HCT116 (cell line): ENCODE measurements around the gene CASP6. TPM values are rescaled to one million over a fixed set of nuclear protein-coding genes. Genes with fewer than 3 reads are reported as not detected.

Source experiments
- ATAC-seq: fragments of 200-7000 bp; cut with Tn5 transposase; 2 replicates; pipeline ENCODE4 v1.9.1; 2020; ENCODE audit warnings: mild to moderate bottlenecking, moderate library complexity
- BruUV-seq: library from RNA; stranded (reverse); fragments of 400-500 nt; replicated peaks from 2 replicates; lab custom pipeline; 2021; lab: Mats Ljungman, UMichigan
- CTCF ChIA-PET: fragments of 300-600 bp; sonication (Branson Sonifier 250); formaldehyde crosslinking; loops from one replicate; lab custom pipeline; 2021; ENCODE audit warnings: antibody characterized with exemption; lab: Charles Lee
- POLR2A ChIA-PET: fragments of 300-600, 350-600 bp; sonication (Branson Sonifier 250); formaldehyde crosslinking; loops from one replicate; lab custom pipeline; 2021; ENCODE audit warnings: antibody characterized with exemption; lab: Charles Lee
- RAD21 ChIA-PET, 2 experiments: fragments of 300-600 bp; sonication (Branson Sonifier 250); formaldehyde crosslinking; loops; one replicate each; lab custom pipeline; 2023; ENCODE audit warnings: low total read pairs in 2 of 2; ENCODE audit not compliant: uncharacterized antibody in 2 of 2, unreplicated experiment in 2 of 2, low non-redundant PET in 1 of 2; lab: Charles Lee
- DNase-seq: peaks from one replicate; pipeline ENCODE4 v3.0.0-alpha.2; 2010; ENCODE audit warnings: low read depth, low spot score
- H2AFZ ChIP-seq: fragments of 200-600 bp; shearing (Covaris generic), sonication (generic); 2 replicates; pipeline ENCODE4 v1.6.1; 2017; ENCODE audit warnings: low read depth, mixed run types, mixed read lengths, antibody characterized with exemption, low read length; ENCODE audit not compliant: poor library complexity, severe bottlenecking
- H3K27ac ChIP-seq: 2 replicates; pipeline ENCODE4 v1.5.1; 2012; ENCODE audit warnings: low read depth, low read length
- H3K27me3 ChIP-seq: fragments of 200-600 bp; sonication (generic); 2 replicates; pipeline ENCODE4 v1.6.1; 2016; ENCODE audit warnings: mixed run types, low read length, mixed read lengths; ENCODE audit not compliant: insufficient read depth
- H3K36me3 ChIP-seq, 2 experiments: fragments of 200-500 bp in 1 of 2; fragments of 200-600 bp in 1 of 2; sonication (Bioruptor generic) in 1 of 2; sonication (generic) in 1 of 2; 2 replicates each; pipeline versions ENCODE4 v1.5.1 to v1.6.1; 2014 to 2016; ENCODE audit warnings: low read length in 2 of 2, inconsistent platforms in 1 of 2, mixed read lengths in 1 of 2, mixed run types in 1 of 2; ENCODE audit not compliant: insufficient read depth in 2 of 2, control insufficient read depth in 1 of 2
- H3K4me1 ChIP-seq, 2 experiments: fragments of 200-600 bp in 1 of 2; sonication (generic) in 1 of 2; 2 replicates each; pipeline versions ENCODE4 v1.5.1 to v1.6.1; 2012 to 2017; ENCODE audit warnings: low read length in 2 of 2, inconsistent platforms in 1 of 2, mild to moderate bottlenecking in 1 of 2, mixed read lengths in 1 of 2, mixed run types in 1 of 2, moderate library complexity in 1 of 2; ENCODE audit not compliant: insufficient read depth in 2 of 2, control insufficient read depth in 1 of 2
- H3K4me2 ChIP-seq: fragments of 200-600 bp; sonication (generic); 2 replicates; pipeline ENCODE4 v1.6.1; 2017; ENCODE audit warnings: mixed run types, low read length, mixed read lengths
- H3K4me3 ChIP-seq, 2 experiments: fragments of 200-600 bp in 1 of 2; sonication (generic) in 1 of 2; replicated peaks in 1 of 2; 2 replicates each; pipeline ENCODE4 v1.5.1; 2011 to 2016; ENCODE audit warnings: low read length in 2 of 2, control low read depth in 1 of 2, low read depth in 1 of 2, mild to moderate bottlenecking in 1 of 2, mixed read lengths in 1 of 2, mixed run types in 1 of 2
- H3K79me2 ChIP-seq: fragments of 200-600 bp; sonication (generic); 2 replicates; pipeline ENCODE4 v1.6.1; 2017; ENCODE audit warnings: mild to moderate bottlenecking, mixed run types, low read length, moderate library complexity, mixed read lengths; ENCODE audit not compliant: insufficient read depth
- H3K9ac ChIP-seq: fragments of 200-600 bp; sonication (generic); 2 replicates; pipeline ENCODE4 v1.6.1; 2016; ENCODE audit warnings: low read length, mixed read lengths
- H3K9me2 ChIP-seq: fragments of 200-600 bp; sonication (generic), shearing (Covaris generic); 2 replicates; pipeline ENCODE4 v1.6.1; 2017; ENCODE audit warnings: mixed run types, mild to moderate bottlenecking, moderate library complexity; ENCODE audit not compliant: insufficient read depth
- H3K9me3 ChIP-seq, 2 experiments: fragments of 200-500 bp in 1 of 2; fragments of 200-600 bp in 1 of 2; sonication (Bioruptor generic) in 1 of 2; sonication (generic) in 1 of 2; 2 replicates each; pipeline ENCODE4 v1.6.1; 2014 to 2017; ENCODE audit warnings: low read length in 2 of 2, mixed read lengths in 2 of 2, inconsistent platforms in 1 of 2, low read depth in 1 of 2, mild to moderate bottlenecking in 1 of 2, mixed run types in 1 of 2, moderate library complexity in 1 of 2; ENCODE audit not compliant: control insufficient read depth in 1 of 2, insufficient read depth in 1 of 2
- H4K20me1 ChIP-seq: fragments of 200-600 bp; sonication (generic), shearing (Covaris generic); 2 replicates; pipeline ENCODE4 v1.6.1; 2017; ENCODE audit warnings: mixed run types, mild to moderate bottlenecking, moderate library complexity; ENCODE audit not compliant: insufficient read depth
- CBX3 ChIP-seq: IDR thresholded peaks from 2 replicates; pipeline ENCODE4 v1.6.1; 2012; ENCODE audit warnings: low read depth
- CEBPB ChIP-seq: IDR thresholded peaks from 2 replicates; pipeline ENCODE4 v1.6.1; 2012; ENCODE audit warnings: low read depth
- EGR1 ChIP-seq: IDR thresholded peaks from 2 replicates; pipeline ENCODE4 v1.6.1; 2012; ENCODE audit warnings: low read depth
- ELF1 ChIP-seq: IDR thresholded peaks from 2 replicates; pipeline ENCODE4 v1.6.1; 2012; ENCODE audit warnings: low read depth, borderline replicate concordance
- EZH2phosphoT487 ChIP-seq: fragments of 200-600 bp; IDR thresholded peaks from 2 replicates; pipeline ENCODE4 v1.6.1; 2018; ENCODE audit warnings: antibody characterized with exemption, borderline replicate concordance
- FOSL1 ChIP-seq: IDR thresholded peaks from 2 replicates; pipeline ENCODE4 v1.6.1; 2012; ENCODE audit warnings: low read depth
- RAD21 ChIP-seq: IDR thresholded peaks from 2 replicates; pipeline ENCODE4 v1.6.1; 2012; ENCODE audit warnings: low read depth, mild to moderate bottlenecking
- SRF ChIP-seq: IDR thresholded peaks from 2 replicates; pipeline ENCODE4 v1.6.1; 2012; ENCODE audit warnings: low read depth
- intact Hi-C: fragments of 100-400 bp; cut with micrococcal nuclease; formaldehyde crosslinking; loops from 2 replicates; pipeline ENCODE4 v1.10.0; 2022
- total RNA-seq: library from RNA; stranded (reverse); gene quantifications from one replicate; pipeline ENCODE4 v1.2.1, GENCODE V29; 2021; ENCODE audit not compliant: unreplicated experiment
- TF ChIP-seq, protein P1 (sequence below): IDR thresholded peaks from 2 replicates; pipeline ENCODE4 v1.6.1; 2012

Gene CASP6
- total RNA-seq, 1 experiment from 2014 or later = 18.1 TPM

DNA sequence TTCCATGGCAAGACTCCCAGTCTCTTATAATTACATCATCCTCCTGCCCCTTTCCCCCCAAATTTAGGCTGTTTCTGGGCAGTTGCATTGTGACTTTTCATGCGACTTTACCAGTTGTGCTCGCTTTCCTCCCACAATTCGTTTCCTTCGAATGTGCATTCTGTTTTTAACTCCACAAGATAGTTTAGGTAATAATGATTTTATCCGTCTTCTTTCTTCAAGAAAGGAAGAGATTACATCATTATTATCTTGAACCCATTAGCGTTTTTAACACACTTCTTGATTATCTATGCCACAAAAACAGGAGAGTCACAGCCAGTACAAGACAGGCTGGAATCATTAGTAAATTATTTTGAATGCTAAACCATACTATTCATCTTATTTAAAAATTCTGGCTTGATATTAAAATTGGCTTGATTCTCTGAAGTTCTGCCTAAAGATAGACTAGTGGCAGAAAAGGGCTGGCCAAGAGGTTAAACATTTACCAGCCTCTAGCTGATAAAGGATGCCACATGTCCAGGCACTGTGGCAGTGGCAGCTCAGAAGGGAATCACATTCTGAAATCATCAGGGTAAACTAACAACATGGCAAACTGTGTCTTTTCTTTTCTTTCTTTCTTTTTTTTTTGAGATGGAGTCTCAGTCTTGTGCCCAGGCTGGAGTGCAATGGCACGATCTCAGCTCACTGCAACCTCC, 46.3 kb upstream of the CASP6 start:
- ChIA-PET CTCF (no interaction called here), POLR2A (no interaction called here), RAD21 (no interaction called here)
- Histone ChIP-seq H3K9me2 (no peaks in the 10 kb centered on the region), H3K36me3 (no peaks in the 10 kb centered on the region), H3K9me3 (no peaks in the 10 kb centered on the region), H3K4me3 (no peak overlapping the region), H2AFZ (no peak overlapping the region), H3K27me3 (no peaks in the 10 kb centered on the region), H3K4me2 (no peak overlapping the region), H3K4me1 (no peaks in the 10 kb centered on the region), H3K9ac (no peak overlapping the region), H3K79me2 (no peaks in the 10 kb centered on the region), H4K20me1 (no peaks in the 10 kb centered on the region; the same call in 1 of the 2 replicates), H3K27ac (no peak overlapping the region)
- intact Hi-C loops = no loop called here
- BruUV-seq = no TSS peak
- ATAC-seq (no peak), DNase-seq (no peak)
- TF ChIP-seq FOSL1 (no peak), EZH2phosphoT487 (no peak), CBX3 (no peak), CEBPB (no peak), RAD21 (no peak), ELF1 (no peak), EGR1 (no peak)

- Histone ChIP-seq H3K9me3 (no peaks in the 10 kb centered on the region), H3K4me1 (no peaks in the 10 kb centered on the region), H3K9ac (no peak overlapping the region), H3K79me2 (no peaks in the 10 kb centered on the region), H2AFZ (no peak overlapping the region), H3K27ac (no peak overlapping the region), H3K27me3 (no peaks in the 10 kb centered on the region), H3K36me3 (no peaks in the 10 kb centered on the region), H3K4me2 (no peak overlapping the region), H3K4me3 (no peak overlapping the region), H3K9me2 (no peaks in the 10 kb centered on the region), H4K20me1 (no peaks in the 10 kb centered on the region; the same call in 1 of the 2 replicates)
- TF ChIP-seq RAD21 = no peak
- TF ChIP-seq, protein P1, sequence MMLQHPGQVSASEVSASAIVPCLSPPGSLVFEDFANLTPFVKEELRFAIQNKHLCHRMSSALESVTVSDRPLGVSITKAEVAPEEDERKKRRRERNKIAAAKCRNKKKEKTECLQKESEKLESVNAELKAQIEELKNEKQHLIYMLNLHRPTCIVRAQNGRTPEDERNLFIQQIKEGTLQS = no peak
- no peak for TF ChIP-seq EZH2phosphoT487
- TF ChIP-seq SRF = no peak
- POLR2A ChIA-PET = no interaction called here
- no TSS peak for BruUV-seq
- ATAC-seq (no peak), DNase-seq (no peak)
- CTCF ChIA-PET = no interaction called here
- intact Hi-C loops = no loop called here
- RAD21 ChIA-PET = no interaction called here
These were observed 44.9 kb upstream of the CASP6 start for GRCh38 chr4:109748114-109748513.
